Inferior parietal cortex (tissue), 1 donor: Measurements from ENCODE around the gene RABGAP1L.
"Not testable (repeated sequence)": the region's sequence is repeated elsewhere in the genome, so short reads cannot be mapped to it uniquely, and the experiment has no call there.

ENCODE experiments used
- DNase-seq: peaks from one replicate; pipeline ENCODE4 v3.0.0-alpha.2; 2016; ENCODE audit errors: extremely low spot score

The RABGAP1L gene

DNA sequence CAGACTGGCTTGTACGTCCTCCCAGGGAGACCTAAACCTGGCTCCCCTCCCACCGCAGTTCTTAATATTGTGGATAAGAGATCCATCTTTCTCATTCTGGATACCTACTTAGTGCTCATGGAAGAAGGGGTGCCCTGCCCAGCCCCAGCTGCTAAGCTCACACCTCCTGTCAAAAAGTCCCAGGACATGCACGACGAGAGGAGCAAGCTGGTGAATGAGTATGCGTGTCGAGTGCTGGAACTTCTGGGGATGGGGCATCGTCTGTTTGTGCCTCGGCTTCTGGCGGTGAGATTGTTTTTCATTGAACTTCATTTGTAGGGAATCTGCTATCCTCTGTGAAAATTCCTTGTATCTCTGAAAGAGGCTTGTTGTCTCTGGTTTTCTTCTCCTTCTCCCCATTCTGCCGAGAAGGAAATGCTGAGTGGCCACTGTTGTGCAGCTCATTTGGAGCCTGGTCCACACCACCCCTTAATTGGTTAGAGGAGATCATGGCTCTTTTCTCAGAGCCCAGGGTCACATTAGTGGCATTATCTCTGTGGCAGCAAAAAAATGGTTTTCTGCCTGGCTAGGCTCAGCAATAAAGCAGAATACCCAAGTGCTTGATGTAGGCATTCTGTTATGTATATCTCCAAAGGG, 641.0 kb downstream of the RABGAP1L start:
- DNase-seq, result peak; percentile 52

DNA sequence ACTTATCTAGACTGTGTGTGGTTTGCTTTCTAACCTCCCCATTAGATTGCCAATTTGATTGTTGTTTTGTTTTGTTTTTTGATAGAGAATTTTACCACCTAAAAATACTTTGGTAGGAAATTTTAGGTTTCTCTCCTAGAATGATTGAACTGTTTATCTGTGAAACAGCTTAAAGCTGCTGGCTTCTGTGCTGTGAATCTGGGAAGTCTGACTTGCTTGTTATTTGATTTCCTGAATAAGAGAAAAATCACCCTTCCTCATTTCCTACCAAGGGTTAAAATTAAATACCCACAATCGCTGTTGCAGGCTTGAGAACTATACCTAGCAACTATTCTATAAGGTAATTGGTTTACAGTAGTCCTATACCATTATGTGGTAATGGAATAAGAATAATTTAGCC, 641.6 kb downstream of the RABGAP1L start:
- peak; percentile 55 for DNase-seq

DNA sequence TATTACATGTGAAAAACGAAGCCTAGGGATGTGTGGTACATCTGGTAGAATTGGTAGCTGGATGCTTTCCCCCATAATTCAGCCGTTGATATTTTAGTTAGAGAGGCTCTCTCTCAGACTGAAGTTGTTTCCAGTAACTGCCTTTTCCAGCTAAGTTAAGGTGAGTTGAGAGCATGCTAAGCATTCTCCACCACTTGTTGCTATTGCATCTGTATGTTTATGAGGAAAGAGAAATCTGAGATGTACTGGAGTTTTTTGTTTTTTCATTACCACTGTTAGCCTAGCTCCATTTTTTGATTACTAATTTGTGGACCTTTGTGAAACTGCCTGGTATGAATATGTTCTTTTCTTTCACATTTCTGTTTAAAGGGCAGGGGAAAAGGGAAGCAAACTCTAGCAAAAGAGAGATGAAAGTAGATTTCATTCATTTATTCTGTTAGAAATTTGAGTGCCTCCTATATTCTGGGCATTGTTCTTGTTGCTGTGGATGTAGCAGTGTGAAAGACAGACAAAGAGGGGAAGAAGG, 650.5 kb downstream of the RABGAP1L start:
- DNase-seq, result no peak

DNA sequence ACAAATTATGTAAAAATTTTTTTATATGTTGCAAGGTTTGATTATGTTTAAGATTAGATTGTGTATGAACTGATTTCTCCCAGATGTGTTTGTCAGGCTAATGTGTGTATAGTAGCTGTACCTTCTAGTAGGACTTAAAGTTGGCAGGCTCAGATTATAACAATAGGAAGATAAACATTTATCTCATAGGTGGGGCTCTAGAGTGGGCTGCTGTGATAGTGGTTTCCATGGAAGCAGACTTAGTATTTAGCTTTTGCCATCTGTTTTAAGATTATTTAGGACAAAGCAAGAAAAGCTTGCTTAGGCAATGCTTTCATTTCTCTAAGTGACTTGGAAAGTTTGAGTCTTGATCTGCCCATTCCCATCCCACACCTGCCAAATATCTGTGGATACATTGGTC, 652.7 kb downstream of the RABGAP1L start:
- no peak for DNase-seq

DNA sequence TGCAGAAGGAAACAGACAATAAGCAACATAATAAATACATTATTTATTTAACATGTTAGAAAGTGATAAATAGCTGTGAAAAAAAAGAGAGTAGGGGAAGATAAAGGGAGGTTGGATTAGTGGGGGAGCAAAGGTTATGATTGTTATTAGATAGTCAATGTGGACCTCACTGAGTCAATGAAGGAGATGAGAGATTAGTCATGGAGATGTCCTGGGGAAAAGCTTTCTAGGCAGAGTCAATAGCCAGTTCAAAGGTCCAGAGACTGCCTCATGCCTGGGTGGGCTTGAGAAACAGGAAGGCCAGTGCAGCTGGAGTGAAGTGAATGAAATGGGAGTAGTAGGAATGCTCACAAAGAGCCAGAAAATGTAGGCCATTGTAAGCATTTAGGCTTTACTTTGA, 653.3 kb downstream of the RABGAP1L start:
- no peak for DNase-seq

DNA sequence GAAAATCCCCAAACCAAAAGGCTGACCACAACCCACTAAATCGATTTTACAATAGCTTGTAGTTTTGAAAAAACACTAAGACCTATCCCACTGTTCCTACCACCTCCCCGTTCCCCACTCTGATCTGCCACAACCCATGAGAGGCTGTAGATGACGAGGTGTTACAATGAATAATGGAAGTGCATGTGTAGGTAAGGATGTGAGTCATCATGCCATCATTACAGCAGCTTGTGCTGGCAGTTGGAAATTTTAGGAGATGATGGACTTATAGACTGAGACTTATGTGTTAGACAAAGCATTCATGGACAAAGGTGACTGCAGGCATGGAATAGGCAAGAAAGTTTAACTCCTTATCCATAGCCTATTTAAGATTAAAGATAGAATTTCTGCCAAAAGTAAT, 655.7 kb downstream of the RABGAP1L start:
- DNase-seq, result no peak

DNA sequence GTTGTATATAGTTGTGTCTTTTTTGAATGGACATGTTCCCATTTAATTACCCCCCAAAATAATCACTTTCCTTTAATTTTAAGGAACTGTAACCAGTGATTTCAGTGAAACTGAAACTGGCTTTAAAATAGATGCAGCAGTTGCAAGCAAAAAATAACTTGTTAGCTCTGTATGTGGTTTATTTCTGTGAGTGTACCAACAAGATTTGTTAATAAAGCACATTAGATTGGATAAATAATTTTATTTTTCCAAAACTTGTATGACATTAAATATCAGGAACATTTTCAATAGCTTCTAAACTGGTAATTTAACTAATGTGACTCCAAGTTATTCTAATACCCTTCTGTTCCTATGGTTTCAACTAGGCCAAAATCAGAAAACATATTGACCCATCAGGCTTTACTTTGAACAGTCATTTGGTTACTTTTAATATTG, 656.2 kb downstream of the RABGAP1L start:
- DNase-seq, result no peak

DNA sequence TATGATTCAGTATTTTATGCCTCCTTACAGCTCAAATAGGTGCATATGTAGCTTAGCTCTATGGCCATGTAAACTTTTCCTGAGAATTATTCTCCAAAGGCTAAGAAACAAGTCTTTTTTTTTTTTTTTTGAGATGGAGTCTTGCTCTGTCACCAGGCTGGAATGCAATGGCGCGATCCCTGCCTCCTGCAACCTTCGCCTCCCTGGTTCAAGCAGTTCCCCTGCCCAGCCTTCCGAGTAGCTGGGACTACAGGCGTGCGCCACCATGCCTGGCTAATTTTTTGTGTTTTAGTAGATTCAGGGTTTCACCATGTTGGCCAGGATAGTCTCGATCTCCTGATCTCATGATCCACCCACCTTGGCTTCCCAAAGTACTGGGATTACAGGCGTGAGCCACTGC, 657.3 kb downstream of the RABGAP1L start:
- DNase-seq, result not testable (repeated sequence)

DNA sequence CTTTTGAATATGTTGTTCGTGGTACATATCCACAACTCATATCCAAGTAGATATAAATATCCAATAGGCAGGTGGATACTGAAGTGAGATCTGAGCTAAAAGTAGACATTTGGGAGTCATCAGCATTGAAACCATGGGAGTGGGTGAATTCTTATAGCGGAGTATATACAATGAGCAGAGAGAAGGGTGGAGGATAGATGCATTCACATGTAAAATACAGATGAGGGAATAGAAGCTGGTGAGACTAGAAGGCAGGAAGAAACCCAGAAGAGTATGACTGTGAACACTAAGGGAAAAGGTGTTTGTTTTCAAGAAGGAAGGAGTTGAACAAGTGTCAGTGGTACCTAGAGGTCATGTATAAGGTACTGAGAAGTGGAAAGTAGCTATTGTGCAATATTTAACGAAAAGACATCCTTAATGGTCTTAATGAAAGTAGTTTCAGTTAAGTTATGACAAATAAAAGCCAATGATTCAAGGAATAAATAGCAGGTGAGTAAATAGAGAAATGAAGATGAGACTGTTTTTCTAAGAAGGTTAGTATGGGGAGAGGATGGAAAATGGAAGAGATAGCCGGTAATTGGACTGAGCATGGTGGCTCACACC, 658.8 kb downstream of the RABGAP1L start:
- no peak for DNase-seq

DNA sequence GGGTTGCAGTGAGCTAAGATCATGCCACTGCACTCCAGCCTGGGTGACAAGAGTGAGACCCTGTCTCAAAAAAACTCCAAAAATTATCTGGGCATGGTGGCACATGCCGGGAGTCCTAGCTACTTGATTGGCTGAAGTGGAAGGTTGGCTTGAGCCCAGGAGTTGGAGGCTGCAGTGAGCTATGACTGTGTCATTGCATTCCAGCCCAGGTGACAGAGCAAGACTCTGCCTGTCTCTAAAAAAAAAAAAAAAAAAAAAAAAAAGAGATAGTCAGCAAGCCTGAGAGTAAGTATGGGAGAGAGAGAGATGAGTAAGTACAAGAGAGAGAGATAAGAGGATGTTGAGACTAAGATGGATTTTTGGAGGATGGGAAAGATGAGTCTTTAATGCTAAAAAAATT, 659.6 kb downstream of the RABGAP1L start:
- no peak for DNase-seq

DNA sequence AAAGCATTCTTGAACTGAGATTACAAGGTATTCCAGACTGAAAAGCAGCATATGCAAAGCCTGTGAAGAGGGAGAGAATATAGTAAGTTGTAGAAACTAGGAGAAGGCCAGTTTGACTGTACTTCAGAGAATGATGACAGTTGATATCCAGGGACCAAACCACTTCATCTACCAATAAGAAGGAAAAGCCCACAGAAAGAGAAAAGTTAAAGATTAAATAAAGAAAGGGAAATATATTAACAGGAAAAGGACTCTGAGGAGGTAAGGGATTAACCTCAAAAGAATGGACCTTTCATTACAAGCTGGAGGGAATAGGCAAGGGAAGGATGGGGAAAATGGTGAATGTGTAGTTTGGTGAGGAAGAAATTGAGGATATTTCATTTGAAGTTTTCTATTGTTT, 660.3 kb downstream of the RABGAP1L start:
- DNase-seq, result no peak

DNA sequence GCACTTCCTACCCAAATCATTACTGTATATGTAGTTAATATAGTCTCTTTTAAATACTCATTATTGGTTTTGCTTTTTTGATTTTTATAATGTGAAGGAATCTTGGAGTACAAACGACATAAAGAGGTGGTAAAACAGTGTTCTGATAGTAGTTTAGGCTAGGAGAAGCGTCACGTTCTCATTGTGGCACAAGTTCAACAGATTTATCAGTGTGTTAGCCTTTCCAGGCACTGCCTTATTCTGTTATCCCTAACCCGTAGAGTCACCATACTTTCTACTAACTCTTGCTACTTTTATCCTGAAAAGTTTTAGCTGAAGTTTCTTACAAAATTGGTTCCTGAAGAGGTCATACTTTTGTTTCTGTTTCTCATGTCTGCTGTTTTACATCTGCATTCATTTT, 665.8 kb downstream of the RABGAP1L start:
- no peak for DNase-seq

DNA sequence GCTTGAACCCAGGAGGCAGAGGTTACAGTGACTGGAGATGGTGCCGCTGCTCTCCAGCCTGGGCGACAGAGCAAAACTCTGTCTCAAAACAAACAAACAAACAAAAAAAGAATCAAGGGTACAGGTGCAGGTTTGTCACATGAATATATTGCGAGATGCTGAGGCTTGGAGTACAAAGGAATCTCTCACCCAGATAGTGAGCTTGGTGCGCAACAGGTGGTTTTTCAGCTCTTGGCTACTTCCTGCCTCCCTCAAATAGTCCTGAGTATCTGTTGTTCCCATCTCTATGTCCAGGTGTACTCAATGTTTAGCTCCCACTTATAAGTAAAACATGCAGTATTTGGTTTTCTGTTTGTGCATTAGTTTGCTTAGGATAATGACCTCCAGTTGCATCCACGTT, 666.5 kb downstream of the RABGAP1L start:
- no peak for DNase-seq

DNA sequence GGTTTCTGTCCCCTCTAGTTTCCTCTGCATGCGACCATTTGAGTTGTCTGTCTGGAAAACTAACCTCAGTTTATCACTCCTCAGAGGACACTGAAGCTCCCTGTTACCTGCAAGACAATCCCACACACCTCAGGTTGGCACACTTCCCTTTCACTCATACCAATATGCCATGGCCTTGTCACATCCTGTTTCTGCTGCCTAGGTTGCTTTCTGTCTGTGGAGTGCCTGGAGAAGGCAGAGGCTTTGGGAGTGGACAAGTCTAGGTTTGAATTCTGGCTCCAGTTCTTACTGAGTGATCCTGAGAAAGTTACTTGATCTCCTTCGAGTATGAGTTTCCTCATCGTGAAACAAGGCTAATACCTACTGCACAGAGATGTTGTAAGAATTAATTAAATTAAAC, 668.9 kb downstream of the RABGAP1L start:
- no peak for DNase-seq

DNA sequence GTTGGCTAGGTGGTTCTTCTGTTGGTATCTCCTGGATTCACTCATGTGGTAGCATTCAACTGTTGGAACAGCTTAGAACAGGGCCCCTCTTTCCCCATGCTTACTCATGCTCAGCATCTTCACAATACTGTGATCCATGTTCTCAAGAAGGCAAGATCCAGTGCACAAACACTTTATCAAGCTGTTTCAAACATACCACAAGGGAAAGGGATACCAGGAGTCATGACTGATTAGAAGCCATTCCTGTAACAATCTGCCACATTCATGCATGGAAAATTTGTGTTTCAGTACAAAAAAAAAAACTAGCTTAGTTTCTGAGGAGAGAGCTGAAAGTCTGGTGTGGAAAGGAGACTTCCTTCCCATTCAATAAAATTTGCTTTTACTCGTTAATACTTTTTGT, 670.7 kb downstream of the RABGAP1L start:
- DNase-seq, result no peak

DNA sequence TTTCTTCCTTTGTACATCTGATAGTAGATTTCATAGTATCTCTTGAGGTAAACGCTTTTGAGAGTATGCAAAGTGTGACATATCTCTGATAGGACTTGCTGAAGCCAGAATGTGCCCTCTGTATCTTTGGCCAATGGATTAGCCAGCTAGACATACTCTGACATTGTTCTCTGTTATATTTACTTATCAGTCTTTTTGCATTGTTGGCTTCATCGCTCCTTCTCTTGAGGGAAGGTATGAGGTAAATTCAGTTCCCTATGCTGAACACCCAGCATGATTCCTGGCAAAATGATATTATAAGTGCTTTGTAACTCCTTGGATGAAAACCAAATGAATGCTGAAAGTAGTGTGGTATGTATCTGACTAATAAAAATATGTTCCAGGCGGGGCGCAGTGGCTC, 677.2 kb downstream of the RABGAP1L start:
- DNase-seq, result no peak

DNA sequence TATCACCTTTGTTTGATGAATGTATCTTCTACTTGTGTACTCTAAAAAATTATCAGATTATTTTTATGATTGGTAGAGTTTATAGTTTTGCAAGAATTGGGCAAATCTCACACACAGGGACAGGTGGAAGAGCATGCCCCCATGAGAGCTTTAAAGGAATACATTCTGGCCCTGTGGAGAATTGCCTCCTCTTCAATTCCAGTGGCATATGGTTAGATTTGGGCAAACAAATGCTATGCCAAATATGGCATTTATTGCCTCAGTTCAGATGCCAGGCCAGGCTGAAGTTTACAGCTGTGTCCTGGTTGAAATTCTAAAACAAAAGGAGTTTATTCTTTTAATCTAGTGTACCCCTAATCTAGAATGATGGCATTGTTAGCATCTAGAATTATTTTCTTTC, 678.1 kb downstream of the RABGAP1L start:
- DNase-seq, result no peak

DNA sequence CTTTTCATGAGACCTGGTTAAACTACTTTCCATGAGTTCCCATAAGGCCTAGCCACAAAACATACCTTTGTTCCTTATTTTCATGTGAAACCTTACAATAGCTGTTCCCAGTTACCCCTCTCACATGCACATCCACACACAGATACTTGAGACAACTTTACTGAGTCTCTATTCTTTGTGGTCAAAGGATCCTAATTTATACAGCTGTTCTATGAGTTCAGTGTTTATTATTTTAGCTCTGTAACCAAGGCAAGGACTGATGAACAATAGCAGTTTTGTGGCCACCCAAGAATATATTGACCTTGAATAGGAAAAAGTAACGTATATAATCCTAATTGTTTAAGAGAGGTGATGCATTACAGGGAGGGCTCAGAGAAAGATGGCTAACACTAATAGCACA, 679.9 kb downstream of the RABGAP1L start:
- no peak for DNase-seq

DNA sequence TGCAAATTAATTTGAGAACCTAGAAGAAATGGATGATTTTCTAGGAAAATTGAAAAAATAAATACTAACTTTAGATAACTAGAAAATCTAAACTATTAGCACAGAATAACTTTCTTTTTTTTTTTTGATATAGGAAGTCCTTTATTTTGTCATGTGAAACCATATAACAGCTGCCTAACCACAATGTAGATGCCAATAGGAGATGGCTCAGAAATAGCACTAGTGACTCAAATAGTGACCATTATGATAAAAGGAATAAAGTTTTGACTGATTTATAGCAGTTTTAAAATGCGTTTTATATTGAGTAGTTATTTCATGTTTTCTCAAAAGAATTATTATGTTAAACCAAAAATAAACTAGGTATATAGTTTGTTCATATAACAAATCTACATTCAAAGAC, 682.4 kb downstream of the RABGAP1L start:
- no peak for DNase-seq

DNA sequence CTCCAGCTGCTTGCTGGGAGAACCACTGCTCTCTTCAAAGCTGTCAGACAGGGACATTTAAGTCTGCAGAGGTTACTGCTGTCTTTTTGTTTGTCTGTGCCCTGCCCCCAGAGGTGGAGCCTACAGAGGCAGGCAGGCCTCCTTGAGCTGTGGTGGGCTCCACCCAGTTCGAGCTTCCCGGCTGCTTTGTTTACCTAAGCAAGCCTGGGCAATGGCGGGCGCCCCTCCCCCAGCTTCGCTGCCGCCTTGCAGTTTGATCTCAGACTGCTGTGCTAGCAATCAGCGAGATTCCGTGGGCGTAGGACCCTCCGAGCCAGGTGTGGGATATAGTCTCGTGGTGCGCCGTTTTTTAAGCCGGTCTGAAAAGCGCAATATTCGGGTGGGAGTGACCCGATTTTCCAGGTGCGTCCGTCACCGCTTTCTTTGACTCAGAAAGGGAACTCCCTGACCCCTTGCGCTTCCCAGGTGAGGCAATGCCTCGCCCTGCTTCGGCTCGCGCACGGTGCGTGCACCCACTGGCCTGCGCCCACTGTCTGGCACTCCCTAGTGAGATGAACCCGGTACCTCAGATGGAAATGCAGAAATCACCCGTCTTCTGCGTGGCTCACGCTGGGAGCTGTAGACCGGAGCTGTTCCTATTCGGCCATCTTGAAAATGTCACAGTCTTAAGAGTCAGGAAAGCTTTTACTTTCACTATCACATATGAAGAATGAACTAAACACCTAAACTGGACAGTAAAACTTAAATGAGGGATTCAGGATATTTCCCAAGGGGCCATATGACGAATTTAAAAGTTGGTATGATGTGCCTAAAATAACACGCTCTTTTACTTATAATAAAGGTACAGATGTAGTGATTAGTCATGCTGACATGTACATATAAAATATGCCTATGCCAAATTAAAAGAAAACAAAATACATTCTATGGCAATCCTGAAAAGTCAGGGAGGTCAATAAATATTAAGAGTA, 689.6 kb downstream of the RABGAP1L start:
- DNase-seq, result not testable (repeated sequence)

DNA sequence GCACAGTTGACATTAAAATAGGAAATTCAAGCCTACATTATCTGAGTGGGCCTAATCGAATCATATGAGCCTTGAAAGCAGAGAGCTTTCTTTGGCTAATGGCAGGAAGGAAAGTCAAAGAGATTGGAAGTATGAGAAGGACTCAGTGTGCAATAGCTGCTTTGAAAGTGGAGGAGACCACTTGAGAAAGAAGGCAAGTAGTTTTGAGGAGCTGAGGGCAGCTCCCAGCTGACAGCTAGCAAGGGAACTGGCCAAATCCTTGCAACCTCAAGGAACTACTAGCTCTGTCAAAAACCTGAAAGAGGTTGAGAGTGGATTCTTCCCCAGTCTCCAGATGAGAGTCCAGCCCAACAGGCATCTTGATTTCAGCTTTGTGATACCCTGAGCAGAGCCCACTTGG, 691.4 kb downstream of the RABGAP1L start:
- no peak for DNase-seq

DNA sequence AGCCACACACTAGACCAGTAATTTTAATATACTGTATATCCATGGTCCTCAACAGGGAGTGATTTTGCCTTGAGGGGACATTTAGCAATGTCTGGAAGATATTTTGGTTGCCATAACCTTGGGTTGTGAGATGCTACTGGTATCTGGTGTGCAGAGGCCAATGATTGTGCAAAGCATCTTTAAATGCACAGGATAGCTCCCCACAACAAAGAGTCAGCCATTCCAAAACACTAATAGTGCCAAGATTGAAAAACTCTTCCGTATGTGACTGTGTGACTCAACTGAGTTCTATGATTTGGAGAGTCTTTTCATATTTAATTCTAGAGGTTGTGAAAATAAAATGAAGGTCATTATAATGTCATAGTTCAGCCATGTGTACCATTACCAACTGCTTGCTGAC, 699.0 kb downstream of the RABGAP1L start:
- DNase-seq, result no peak

DNA sequence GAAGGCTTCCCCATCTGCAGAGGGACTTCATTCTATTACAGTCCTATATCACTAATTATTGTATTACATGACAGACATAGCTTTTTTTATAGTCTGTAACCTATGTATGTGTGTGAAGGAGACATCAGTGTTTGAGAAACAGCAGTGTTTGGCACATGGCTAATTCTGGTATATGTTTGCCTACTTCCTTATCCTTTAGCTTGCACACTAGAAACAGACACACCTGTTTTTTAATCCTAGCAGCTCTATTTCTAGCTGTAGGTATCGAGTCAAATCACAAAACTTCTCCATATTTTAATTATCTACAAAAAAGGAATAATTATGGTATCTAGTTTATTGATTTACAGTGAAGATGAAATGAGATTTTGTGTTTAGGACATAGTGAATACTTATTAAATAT, 711.0 kb downstream of the RABGAP1L start:
- no peak for DNase-seq
